Measurements from ENCODE around the gene EYS. TPM values are rescaled to one million over a fixed set of nuclear protein-coding genes. Genes with fewer than 3 reads are reported as not detected.

Gene EYS
- total RNA-seq, 1 donor from 2014 or later = not detected

DNA sequence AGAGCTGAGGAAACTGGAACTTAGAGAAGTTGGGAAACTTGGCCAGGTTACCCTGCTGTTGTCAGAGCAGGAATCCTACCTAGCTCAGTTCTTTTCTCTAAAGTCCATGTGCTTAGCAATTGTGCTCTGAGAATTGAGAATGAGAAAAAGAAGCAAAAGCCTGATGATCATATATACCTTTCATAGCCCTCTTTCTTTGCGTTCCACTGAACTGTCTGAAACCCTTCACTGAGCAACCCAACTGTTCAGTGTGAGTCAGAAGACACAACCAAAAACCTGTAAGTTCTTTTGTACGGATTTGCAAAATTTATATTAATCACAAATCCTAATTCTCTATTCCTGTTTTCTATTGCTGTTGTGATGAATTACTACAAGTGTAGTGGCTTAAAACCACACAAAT, 1990.9 kb downstream of the EYS start:
- H3K4me3 ChIP-seq (ENCODE audit: low read depth, low read length) = no peak overlapping the region
- no peaks in the 10 kb centered on the region for H3K27me3 ChIP-seq (ENCODE audit: control insufficient read depth, insufficient read depth, low read length)
- no peak for DNase-seq (ENCODE audit: low read depth)
- no peaks in the 10 kb centered on the region for H3K36me3 ChIP-seq (ENCODE audit: control insufficient read depth, insufficient read depth, low read length)
- TF ChIP-seq, protein P1, sequence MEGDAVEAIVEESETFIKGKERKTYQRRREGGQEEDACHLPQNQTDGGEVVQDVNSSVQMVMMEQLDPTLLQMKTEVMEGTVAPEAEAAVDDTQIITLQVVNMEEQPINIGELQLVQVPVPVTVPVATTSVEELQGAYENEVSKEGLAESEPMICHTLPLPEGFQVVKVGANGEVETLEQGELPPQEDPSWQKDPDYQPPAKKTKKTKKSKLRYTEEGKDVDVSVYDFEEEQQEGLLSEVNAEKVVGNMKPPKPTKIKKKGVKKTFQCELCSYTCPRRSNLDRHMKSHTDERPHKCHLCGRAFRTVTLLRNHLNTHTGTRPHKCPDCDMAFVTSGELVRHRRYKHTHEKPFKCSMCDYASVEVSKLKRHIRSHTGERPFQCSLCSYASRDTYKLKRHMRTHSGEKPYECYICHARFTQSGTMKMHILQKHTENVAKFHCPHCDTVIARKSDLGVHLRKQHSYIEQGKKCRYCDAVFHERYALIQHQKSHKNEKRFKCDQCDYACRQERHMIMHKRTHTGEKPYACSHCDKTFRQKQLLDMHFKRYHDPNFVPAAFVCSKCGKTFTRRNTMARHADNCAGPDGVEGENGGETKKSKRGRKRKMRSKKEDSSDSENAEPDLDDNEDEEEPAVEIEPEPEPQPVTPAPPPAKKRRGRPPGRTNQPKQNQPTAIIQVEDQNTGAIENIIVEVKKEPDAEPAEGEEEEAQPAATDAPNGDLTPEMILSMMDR (IDR thresholded peaks at IDR 0.05; ENCODE audit: insufficient read depth, low read length, poor library complexity, severe bottlenecking) = no peak

DNA sequence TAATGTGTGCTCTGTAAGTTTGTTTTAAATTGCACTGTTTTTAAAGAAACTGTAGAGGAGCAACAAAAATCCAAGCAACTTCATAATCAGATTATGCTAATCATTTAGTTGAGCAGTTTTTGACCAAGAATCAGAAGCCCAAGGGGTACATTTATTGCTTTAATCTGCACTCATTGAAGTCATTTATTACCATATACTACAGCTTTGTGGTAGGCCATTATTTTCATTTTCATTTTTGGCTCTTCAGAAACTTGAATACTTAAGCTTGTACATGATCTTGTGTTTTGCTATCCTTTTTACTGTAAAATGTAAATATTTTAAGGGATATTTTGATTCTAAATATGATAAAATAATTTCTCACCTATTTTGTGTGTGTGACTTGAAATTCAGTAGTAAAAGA, 1992.9 kb downstream of the EYS start:
- TF ChIP-seq, protein P1 (IDR thresholded peaks at IDR 0.05; ENCODE audit: insufficient read depth, low read length, poor library complexity, severe bottlenecking) = no peak
- no peak overlapping the region for H3K4me3 ChIP-seq (ENCODE audit: low read depth, low read length)
- H3K27me3 ChIP-seq (ENCODE audit: control insufficient read depth, insufficient read depth, low read length) = no peaks in the 10 kb centered on the region
- DNase-seq (ENCODE audit: low read depth) = no peak
- peaks cover 2% of the 10 kb centered on the region for H3K36me3 ChIP-seq (ENCODE audit: control insufficient read depth, insufficient read depth, low read length)

DNA sequence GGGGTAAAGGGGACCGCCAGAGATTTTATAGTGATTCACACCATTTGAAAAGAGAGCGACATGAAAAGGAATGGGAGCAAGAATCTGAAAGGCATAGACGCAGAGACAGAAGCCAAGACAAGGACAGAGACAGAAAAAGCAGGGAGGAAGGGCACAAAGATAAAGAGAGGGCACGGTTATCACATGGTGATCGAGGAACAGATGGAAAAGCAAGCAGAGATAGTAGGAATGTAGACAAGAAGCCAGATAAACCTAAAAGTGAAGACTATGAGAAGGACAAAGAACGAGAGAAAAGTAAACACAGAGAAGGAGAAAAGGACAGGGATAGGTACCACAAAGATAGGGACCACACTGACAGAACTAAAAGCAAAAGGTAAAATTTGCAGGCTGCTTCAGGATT, 1993.7 kb downstream of the EYS start:
- DNase-seq (ENCODE audit: low read depth) = no peak
- Histone ChIP-seq H3K36me3 (ENCODE audit: control insufficient read depth, insufficient read depth, low read length) (peaks cover 2% of the 10 kb centered on the region), H3K4me3 (ENCODE audit: low read depth, low read length) (no peak overlapping the region), H3K27me3 (ENCODE audit: control insufficient read depth, insufficient read depth, low read length) (no peaks in the 10 kb centered on the region)
- TF ChIP-seq, protein P1 (IDR thresholded peaks at IDR 0.05; ENCODE audit: insufficient read depth, low read length, poor library complexity, severe bottlenecking) = no peak

DNA sequence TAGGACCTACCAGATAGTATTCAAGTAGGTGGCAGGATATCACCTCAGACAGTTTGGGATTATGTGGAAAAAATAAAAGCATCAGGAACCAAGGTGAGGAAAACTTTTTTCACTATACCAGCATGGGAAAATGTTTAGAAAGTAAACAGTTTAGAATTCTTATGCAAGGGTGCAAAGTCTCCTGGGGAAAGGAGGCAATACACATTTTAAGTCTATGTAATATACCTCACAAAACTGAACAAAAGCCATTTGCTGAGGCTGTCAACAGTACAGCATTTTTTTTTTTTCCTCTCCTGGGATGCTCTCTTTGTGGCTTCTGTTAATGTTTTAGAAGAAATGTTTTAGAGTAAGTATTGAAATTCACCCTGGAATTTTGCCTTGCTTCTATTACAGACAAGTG, 1997.9 kb downstream of the EYS start:
- no peak overlapping the region for H3K4me3 ChIP-seq (ENCODE audit: low read depth, low read length)
- TF ChIP-seq, protein P1 (IDR thresholded peaks at IDR 0.05; ENCODE audit: insufficient read depth, low read length, poor library complexity, severe bottlenecking) = no peak
- no peak for DNase-seq (ENCODE audit: low read depth)
- H3K27me3 ChIP-seq (ENCODE audit: control insufficient read depth, insufficient read depth, low read length) = no peaks in the 10 kb centered on the region
- peaks cover 2% of the 10 kb centered on the region for H3K36me3 ChIP-seq (ENCODE audit: control insufficient read depth, insufficient read depth, low read length)

DNA sequence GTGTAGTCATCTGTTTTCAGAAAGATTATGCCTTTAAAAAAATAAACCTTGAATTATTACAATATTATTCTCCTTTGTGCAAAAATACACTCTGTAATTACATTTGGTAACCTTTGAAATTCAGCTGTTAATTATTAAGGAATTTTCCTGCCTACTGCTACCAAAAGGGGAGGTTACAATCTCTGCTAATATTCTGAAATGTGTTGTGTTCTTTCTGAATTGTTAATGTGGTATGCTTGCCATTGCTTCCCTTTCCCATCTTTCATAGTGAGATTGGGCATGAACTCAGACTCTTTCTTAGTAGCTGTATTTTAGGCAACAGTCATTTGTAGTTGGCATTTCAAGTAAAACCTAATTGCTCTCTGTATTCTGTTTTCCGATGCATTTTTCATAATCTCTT, 1998.4 kb downstream of the EYS start:
- Histone ChIP-seq H3K36me3 (ENCODE audit: control insufficient read depth, insufficient read depth, low read length) (peaks cover 2% of the 10 kb centered on the region), H3K4me3 (ENCODE audit: low read depth, low read length) (no peak overlapping the region), H3K27me3 (ENCODE audit: control insufficient read depth, insufficient read depth, low read length) (no peaks in the 10 kb centered on the region)
- TF ChIP-seq, protein P1 (IDR thresholded peaks at IDR 0.05; ENCODE audit: insufficient read depth, low read length, poor library complexity, severe bottlenecking) = no peak
- no peak for DNase-seq (ENCODE audit: low read depth)

DNA sequence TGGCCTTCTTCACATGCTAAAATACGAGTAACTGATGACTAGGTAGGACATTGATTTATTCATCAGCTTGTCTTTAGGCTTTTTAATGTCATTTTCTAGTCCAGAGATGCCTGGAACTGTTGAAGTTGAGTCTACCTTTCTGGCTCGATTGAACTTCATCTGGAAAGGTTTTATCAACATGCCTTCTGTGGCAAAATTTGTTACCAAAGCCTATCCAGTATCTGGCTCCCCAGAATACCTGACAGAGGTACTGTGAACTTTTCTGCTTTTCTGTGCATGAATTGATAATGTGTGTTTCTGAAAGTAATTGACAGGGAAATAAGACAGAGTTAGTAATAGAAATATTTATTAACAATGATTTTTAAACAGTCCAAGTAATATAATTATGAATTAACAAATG, 2000.4 kb downstream of the EYS start:
- Histone ChIP-seq H3K27me3 (ENCODE audit: control insufficient read depth, insufficient read depth, low read length) (no peaks in the 10 kb centered on the region), H3K4me3 (ENCODE audit: low read depth, low read length) (no peak overlapping the region), H3K36me3 (ENCODE audit: control insufficient read depth, insufficient read depth, low read length) (peaks cover 2% of the 10 kb centered on the region)
- no peak for DNase-seq (ENCODE audit: low read depth)
- TF ChIP-seq, protein P1 (IDR thresholded peaks at IDR 0.05; ENCODE audit: insufficient read depth, low read length, poor library complexity, severe bottlenecking) = no peak

Measured in kidney epithelial cell (primary cell).